A549 (cell line): Measurements from ENCODE around the gene GUCY1A1.

Experiments
- BCL3 ChIP-seq: fragments of >200 bp; sonication (Bioruptor Twin); formaldehyde crosslinking; IDR thresholded peaks from 3 replicates; pipeline ENCODE4 v1.6.1; 2016
- CTCF ChIP-seq: fragments of >200 bp; sonication (Bioruptor Twin); formaldehyde crosslinking; IDR thresholded peaks from 3 replicates; pipeline ENCODE4 v1.5.1; 2016
- HDAC2 ChIP-seq: fragments of 200-600 bp; sonication (generic); IDR thresholded peaks from 2 replicates; pipeline ENCODE4 v1.6.1; 2016

DNA sequence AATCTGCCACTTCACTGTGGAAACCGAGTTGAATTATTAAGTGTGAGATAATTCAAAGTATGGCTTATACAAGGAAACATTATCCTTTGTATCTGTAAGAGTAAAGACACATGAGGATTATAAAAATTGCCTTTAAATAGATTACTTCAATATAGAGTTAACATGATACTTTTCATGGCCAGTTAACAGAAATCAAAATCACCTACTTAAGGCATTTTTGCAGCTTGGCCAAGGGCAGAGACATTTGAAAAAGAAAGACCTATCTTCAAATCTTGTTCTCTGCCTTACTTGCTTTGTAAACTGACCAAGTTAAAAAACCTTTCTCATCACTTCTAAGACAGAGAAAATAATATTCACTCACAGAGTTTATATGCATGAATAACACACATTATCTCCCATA lies 47.3 kb downstream of the GUCY1A1 start:
- TF ChIP-seq CTCF, result no peak
- no peak for TF ChIP-seq BCL3
- TF ChIP-seq HDAC2, result no peak
